ENCODE data around the gene C17orf113. TPM values are rescaled to one million over a fixed set of nuclear protein-coding genes. Genes with fewer than 3 reads are reported as not detected.

The C17orf113 gene
- total RNA-seq, 2 donors from 2014 or later: 0.21 to 0.54 TPM

DNA sequence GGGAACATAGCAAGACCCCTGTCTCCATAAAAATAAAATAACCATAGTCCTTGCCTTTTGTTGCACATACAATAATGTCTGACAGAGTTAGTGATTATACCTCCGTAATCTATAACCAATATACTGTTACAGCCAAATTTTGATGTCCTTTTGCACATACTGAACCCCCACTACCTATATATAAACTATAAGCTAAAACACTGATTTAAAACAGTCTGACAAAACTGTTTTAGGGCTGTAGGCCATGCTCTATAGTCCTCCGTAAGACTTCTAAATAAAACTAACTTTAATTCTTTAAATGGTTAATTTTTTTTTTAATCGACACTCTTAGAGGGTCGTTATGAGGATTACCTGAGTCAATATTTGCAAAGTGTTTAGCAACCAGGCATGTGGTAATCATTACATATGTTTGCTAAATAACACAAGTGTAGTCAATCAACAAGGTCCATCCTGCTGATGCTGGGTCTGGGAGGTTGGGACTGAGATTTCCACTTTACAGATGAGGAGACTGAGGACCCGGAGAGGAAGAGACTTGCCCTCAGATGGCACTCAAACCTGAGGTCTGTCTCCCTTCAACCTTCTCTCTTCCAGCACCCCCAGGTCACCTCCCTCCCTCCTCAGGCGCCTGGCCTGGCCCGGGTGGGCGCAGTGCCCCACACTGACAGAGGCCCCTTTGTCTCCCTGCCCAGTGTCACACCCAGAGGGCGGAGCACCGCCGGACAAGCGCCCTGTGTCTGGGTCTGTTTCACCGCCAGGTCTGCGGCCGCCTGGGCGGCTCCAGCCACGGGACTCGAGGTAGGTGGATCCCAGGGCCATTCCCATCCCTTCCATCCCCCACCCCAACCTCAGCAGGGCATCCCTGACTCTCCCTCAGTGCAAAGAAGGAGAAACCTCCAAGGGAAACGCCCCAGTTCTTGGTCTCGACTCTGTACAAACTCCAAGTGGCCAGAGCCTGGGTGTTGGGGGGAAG is 37.6 kb upstream of the C17orf113 start:
- Histone ChIP-seq H3K27ac (no peak overlapping the region), H3K4me3 (no peak overlapping the region), H3K27me3 (replicated peaks; ENCODE audit: insufficient read depth) (no peaks in the 10 kb centered on the region), H3K36me3 (no peaks in the 10 kb centered on the region), H3K9me3 (no peaks in the 10 kb centered on the region), H3K4me1 (ENCODE audit: control insufficient read depth in 1 of 2, low read depth in 2 of 2) (no peaks in the 10 kb centered on the region)
- TF ChIP-seq CTCF (IDR thresholded peaks at IDR 0.05): no peak
- ATAC-seq (ENCODE audit: insufficient number of reproducible peaks, low FRiP score, low read depth): no peak
- DNase-seq (ENCODE audit: low spot score): no peak

DNA sequence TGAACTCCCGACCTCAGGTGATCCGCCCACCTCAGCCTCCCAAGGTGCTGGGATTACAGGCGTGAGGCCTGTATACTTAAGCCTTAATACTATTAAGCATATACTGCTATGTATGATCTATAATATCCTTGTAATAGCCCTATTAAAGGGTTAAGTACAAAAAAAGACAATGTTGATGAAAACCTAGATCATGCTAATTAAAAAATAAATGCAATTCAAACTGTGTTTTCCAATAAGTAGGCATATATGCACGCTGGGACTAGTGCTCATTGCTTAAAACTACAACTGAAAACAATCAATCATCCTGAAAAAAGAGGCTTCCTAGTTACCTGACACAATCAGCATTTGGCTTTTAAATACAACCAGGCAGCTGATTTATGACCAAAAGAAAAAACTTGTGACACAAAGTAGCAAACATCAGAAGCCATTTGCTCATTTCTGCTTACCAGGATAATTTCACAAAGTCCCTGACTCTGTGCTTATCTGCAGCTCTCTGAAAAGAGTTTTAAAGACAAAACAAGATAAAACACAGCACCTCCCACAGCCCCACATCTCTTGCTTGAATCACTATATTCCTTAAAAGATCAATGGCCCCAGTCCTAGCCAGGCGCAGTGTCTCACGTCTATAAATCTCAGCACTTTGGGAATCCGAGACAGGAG is 36.8 kb upstream of the C17orf113 start:
- no peak overlapping the region for H3K4me3 ChIP-seq
- no peaks in the 10 kb centered on the region for H3K27me3 ChIP-seq (replicated peaks; ENCODE audit: insufficient read depth)
- H3K27ac ChIP-seq: no peak overlapping the region
- no peak for DNase-seq (ENCODE audit: low spot score)
- no peaks in the 10 kb centered on the region for H3K36me3 ChIP-seq
- H3K4me1 ChIP-seq (ENCODE audit: control insufficient read depth in 1 of 2, low read depth in 2 of 2): no peaks in the 10 kb centered on the region
- TF ChIP-seq CTCF (IDR thresholded peaks at IDR 0.05): no peak
- no peak for ATAC-seq (ENCODE audit: insufficient number of reproducible peaks, low FRiP score, low read depth)
- no peaks in the 10 kb centered on the region for H3K9me3 ChIP-seq

GRCh38 chr17:42081516-42082129 is 31.2 kb upstream of the C17orf113 start:
- Histone ChIP-seq H3K4me1 (ENCODE audit: control insufficient read depth in 1 of 2, low read depth in 2 of 2) (no peaks in the 10 kb centered on the region), H3K36me3 (no peaks in the 10 kb centered on the region), H3K9me3 (no peaks in the 10 kb centered on the region), H3K4me3 (no peak overlapping the region), H3K27me3 (replicated peaks; ENCODE audit: insufficient read depth) (no peaks in the 10 kb centered on the region), H3K27ac (no peak overlapping the region)
- no peak for DNase-seq (ENCODE audit: low spot score)
- no peak for ATAC-seq (ENCODE audit: insufficient number of reproducible peaks, low FRiP score, low read depth)
- TF ChIP-seq CTCF (IDR thresholded peaks at IDR 0.05): no peak

DNA sequence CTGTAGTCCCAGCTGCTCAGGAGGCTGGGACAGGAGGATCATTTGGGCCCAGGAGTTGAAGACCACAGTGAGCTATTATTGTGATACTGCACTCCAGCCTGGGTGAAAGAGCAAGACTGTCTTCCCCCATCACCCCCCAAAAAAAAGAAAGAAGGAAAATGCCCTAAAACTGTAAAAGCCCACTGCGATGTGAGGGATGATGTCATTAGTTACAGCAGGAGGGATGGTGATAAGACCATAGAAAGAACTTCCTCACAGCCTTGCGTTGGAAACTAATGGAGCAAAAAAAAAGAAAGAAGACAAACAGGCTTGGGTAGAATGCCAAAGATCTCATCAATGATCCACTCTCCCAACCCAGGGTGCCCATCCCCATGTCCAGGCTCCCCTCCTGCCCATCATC is 29.1 kb upstream of the C17orf113 start:
- H3K4me1 ChIP-seq (ENCODE audit: control insufficient read depth in 1 of 2, low read depth in 2 of 2): no peaks in the 10 kb centered on the region
- DNase-seq (ENCODE audit: low spot score): no peak
- no peak overlapping the region for H3K27ac ChIP-seq
- TF ChIP-seq CTCF (IDR thresholded peaks at IDR 0.05): no peak
- H3K27me3 ChIP-seq (replicated peaks; ENCODE audit: insufficient read depth): no peaks in the 10 kb centered on the region
- ATAC-seq (ENCODE audit: insufficient number of reproducible peaks, low FRiP score, low read depth): no peak
- no peaks in the 10 kb centered on the region for H3K9me3 ChIP-seq
- no peak overlapping the region for H3K4me3 ChIP-seq
- H3K36me3 ChIP-seq: no peaks in the 10 kb centered on the region
